ENCODE measurements around the gene TMEM108.

TMEM108 gene

DNA sequence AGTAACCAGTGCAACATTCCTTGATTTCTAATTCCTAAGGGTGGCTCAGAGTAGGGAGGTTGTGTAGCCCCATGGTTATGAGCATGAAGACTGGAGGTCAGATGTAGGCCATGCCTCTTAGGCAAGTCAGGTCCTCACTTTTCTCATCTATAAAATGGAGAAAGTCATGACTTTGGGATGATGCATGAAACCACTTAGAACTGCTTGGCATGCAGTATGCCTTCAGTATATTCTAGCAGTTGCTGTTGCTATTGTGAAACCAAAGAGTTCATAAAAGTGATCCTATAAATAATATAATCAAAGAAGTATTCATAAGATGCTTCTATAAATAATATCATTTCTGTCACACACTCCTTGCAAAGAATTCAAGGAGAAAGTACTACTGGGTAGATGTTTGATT lies 65.5 kb downstream of the TMEM108 start:
- TF ChIP-seq, protein P1, sequence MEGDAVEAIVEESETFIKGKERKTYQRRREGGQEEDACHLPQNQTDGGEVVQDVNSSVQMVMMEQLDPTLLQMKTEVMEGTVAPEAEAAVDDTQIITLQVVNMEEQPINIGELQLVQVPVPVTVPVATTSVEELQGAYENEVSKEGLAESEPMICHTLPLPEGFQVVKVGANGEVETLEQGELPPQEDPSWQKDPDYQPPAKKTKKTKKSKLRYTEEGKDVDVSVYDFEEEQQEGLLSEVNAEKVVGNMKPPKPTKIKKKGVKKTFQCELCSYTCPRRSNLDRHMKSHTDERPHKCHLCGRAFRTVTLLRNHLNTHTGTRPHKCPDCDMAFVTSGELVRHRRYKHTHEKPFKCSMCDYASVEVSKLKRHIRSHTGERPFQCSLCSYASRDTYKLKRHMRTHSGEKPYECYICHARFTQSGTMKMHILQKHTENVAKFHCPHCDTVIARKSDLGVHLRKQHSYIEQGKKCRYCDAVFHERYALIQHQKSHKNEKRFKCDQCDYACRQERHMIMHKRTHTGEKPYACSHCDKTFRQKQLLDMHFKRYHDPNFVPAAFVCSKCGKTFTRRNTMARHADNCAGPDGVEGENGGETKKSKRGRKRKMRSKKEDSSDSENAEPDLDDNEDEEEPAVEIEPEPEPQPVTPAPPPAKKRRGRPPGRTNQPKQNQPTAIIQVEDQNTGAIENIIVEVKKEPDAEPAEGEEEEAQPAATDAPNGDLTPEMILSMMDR (IDR thresholded peaks at IDR 0.05; ENCODE audit: low read depth, low read length) = no peak
- in situ Hi-C loops (cut with HindIII; ENCODE audit: low sequenced_read_pairs) = no loop called here
- H3K4me3 ChIP-seq (ENCODE audit: low read depth, low read length) = no peak overlapping the region
- no peak for DNase-seq (ENCODE audit: low read depth, low spot score)

GRCh38 chr3:133106169-133106568 lies 68.0 kb downstream of the TMEM108 start:
- no peak overlapping the region for H3K4me3 ChIP-seq (ENCODE audit: low read depth, low read length)
- TF ChIP-seq, protein P1 (IDR thresholded peaks at IDR 0.05; ENCODE audit: low read depth, low read length) = no peak
- in situ Hi-C loops (cut with HindIII; ENCODE audit: low sequenced_read_pairs) = no loop called here
- DNase-seq (ENCODE audit: low read depth, low spot score) = no peak

DNA sequence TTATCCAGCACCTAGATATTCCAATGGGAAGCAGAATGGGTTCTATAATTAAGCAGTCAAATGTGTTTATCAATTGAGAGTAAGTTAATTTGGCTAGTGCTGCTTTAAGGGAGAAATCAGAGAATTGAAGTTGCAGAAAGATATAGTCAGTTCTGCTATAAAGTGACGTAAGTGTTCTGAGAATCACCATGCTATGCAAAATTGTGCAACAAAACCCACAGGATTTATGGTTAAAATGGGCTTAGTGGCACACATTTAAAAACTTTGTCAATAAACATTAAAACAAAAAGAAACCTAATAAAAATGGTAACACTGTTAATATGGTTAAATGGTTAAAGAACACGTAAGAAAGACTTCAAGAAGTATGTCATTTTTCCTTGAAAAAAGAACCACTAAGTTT lies 74.5 kb downstream of the TMEM108 start:
- no peak overlapping the region for H3K4me3 ChIP-seq (ENCODE audit: low read depth, low read length)
- in situ Hi-C loops (cut with HindIII; ENCODE audit: low sequenced_read_pairs) = no loop called here
- peak; percentile 37 for DNase-seq (ENCODE audit: low read depth, low spot score)
- TF ChIP-seq, protein P1 (IDR thresholded peaks at IDR 0.05; ENCODE audit: low read depth, low read length) = no peak

DNA sequence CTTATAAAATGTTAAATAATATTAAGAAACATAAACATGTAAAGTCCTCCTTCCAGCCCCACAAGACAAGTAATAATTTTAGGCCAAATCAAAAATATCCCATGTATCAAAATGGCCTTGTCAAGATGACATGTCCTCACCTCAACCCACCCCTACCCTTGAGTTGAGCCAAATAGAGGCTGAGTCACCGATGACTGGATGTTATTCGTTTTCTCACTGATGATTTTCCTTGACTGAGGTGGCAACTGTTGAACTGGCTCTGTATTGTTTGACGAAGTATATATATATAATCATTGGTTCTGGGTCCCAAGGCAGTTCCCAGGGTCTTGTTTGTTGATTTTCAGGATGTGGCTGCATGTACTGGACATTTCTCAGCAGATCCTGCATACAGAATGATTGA lies 75.3 kb downstream of the TMEM108 start:
- in situ Hi-C loops (cut with HindIII; ENCODE audit: low sequenced_read_pairs) = no loop called here
- H3K4me3 ChIP-seq (ENCODE audit: low read depth, low read length) = no peak overlapping the region
- TF ChIP-seq, protein P1 (IDR thresholded peaks at IDR 0.05; ENCODE audit: low read depth, low read length) = no peak
- DNase-seq (ENCODE audit: low read depth, low spot score) = peak; percentile 66

DNA sequence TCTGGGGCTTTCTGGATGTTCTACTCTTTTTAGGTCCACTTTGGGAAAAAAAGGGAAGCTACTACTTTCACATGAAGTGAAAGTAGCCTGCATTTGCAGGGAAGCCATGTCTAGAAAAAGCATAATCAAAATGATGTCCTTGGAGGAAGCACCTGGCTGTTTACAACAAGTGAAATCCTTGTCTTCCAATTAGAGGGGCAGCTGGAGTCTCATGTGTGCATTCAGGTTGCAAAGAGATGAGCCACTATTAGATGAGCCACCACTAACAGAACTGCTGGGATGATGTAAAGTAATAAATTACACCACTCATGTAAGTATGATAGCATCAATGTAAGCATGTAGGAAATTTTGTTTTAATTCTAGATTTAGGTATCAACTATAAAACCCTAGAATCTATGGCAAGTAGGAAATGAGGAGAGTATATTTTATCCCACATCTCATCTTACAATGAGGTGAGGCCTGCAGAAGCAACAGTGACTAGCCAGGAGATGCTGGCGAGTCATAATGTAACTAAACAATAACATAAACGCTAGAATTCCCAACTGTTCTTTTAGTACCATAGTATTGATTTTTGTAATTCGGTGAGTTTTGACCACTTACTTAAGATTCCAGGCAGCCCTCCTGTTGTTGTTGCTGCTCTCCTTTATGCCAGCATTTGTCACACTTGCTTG lies 75.9 kb downstream of the TMEM108 start:
- in situ Hi-C loops (cut with HindIII; ENCODE audit: low sequenced_read_pairs) = no loop called here
- TF ChIP-seq, protein P1 (IDR thresholded peaks at IDR 0.05; ENCODE audit: low read depth, low read length) = no peak
- H3K4me3 ChIP-seq (ENCODE audit: low read depth, low read length) = no peak overlapping the region
- DNase-seq (ENCODE audit: low read depth, low spot score) = peak; percentile 28

DNA sequence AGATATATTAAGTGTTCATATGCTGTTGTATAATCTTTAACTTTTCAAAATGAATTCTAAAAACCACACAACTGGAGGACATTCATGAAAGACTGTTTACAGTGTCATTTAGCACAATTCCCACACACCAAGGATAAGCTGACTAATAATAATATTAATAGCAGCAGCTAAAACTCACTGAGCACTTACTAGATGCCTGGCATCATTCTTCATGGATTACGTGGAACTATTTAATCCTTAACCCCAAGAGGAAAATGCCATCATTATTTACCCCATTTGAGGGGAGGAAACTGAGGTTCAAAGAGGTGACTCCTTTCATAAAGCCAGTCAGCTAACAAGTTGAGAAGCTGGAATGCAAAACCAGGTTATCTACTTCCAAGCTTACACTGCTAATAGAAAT lies 77.0 kb downstream of the TMEM108 start:
- TF ChIP-seq, protein P1 (IDR thresholded peaks at IDR 0.05; ENCODE audit: low read depth, low read length) = no peak
- no peak overlapping the region for H3K4me3 ChIP-seq (ENCODE audit: low read depth, low read length)
- in situ Hi-C loops (cut with HindIII; ENCODE audit: low sequenced_read_pairs) = no loop called here
- DNase-seq (ENCODE audit: low read depth, low spot score) = no peak

All from astrocyte of the spinal cord (primary cell).